SK-N-SH treated with all-trans-retinoic acid at 6 μM for 48 hours (cell line): Measurements from ENCODE around the gene SH3BP5.

ENCODE experiments used
- ATAC-seq: fragments of 200-7000 bp; cut with Tn5 transposase; 3 replicates; pipeline ENCODE4 v1.9.1; 2020; ENCODE audit warnings: mild to moderate bottlenecking, moderate library complexity
- CSDC2 ChIP-seq: fragments of 250-450 bp; sonication (Bioruptor Pico); IDR thresholded peaks from 2 replicates; pipeline ENCODE4 v1.5.0; 2020; ENCODE audit warnings: mild to moderate bottlenecking, moderate library complexity
- ESRRG ChIP-seq: fragments of 250-450 bp; sonication (Bioruptor Pico); IDR thresholded peaks from 2 replicates; pipeline ENCODE4 v1.6.1; 2021; ENCODE audit warnings: mild to moderate bottlenecking
- GLIS3 ChIP-seq: fragments of 250-450 bp; sonication (Bioruptor Pico); IDR thresholded peaks from 2 replicates; pipeline ENCODE4 v1.5.0; 2020; ENCODE audit warnings: mild to moderate bottlenecking, moderate library complexity
- ISL1 ChIP-seq: fragments of 250-450 bp; sonication (Bioruptor Pico); IDR thresholded peaks from 2 replicates; pipeline ENCODE4 v2.1.2; 2022; ENCODE audit warnings: mild to moderate bottlenecking, moderate library complexity
- PPARA ChIP-seq: fragments of 250-450 bp; sonication (Bioruptor Pico); IDR thresholded peaks from 2 replicates; pipeline ENCODE4 v1.5.0; 2020; ENCODE audit warnings: mild to moderate bottlenecking, borderline replicate concordance
- RARB ChIP-seq: fragments of 250-450 bp; sonication (Bioruptor Pico); IDR thresholded peaks from 2 replicates; pipeline ENCODE4 v1.8.0; 2021; ENCODE audit warnings: mild to moderate bottlenecking, moderate library complexity
- SNAI2 ChIP-seq: fragments of 250-450 bp; sonication (Bioruptor Pico); IDR thresholded peaks from 2 replicates; pipeline ENCODE4 v1.5.0; 2020; ENCODE audit warnings: mild to moderate bottlenecking, moderate library complexity
- TCF4 ChIP-seq: fragments of 250-450 bp; sonication (Bioruptor Pico); IDR thresholded peaks from 2 replicates; pipeline ENCODE4 v1.8.0; 2021; ENCODE audit warnings: mild to moderate bottlenecking, moderate library complexity, borderline replicate concordance
- TOX ChIP-seq: fragments of 250-450 bp; sonication (Bioruptor Pico); IDR thresholded peaks from 2 replicates; pipeline ENCODE4 v1.8.0; 2021; ENCODE audit warnings: mild to moderate bottlenecking, moderate library complexity, borderline replicate concordance
- ZFP30 ChIP-seq: fragments of 450-650 bp; formaldehyde crosslinking; IDR thresholded peaks from 2 replicates; pipeline ENCODE4 v1.5.0; 2022; ENCODE audit warnings: mild to moderate bottlenecking, moderate library complexity
- ZNF70 ChIP-seq: fragments of 450-650 bp; formaldehyde crosslinking; IDR thresholded peaks from 2 replicates; pipeline ENCODE4 v1.5.0; 2020; ENCODE audit warnings: mild to moderate bottlenecking, moderate library complexity
- ZNF8 ChIP-seq: fragments of 450-650 bp; formaldehyde crosslinking; IDR thresholded peaks from 2 replicates; pipeline ENCODE4 v1.5.0; 2020; ENCODE audit warnings: mild to moderate bottlenecking, moderate library complexity
- TF ChIP-seq, protein P1 (sequence below): fragments of 250-450 bp; sonication (Bioruptor Pico); IDR thresholded peaks from 2 replicates; pipeline ENCODE4 v1.5.0; 2020; ENCODE audit warnings: mild to moderate bottlenecking, moderate library complexity
- TF ChIP-seq, protein P2 (sequence below): fragments of 250-450 bp; sonication (Bioruptor Pico); IDR thresholded peaks from 2 replicates; pipeline ENCODE4 v1.5.1; 2021; ENCODE audit warnings: mild to moderate bottlenecking, moderate library complexity
- TF ChIP-seq, protein P3 (sequence below): fragments of 250-450 bp; sonication (Bioruptor Pico); IDR thresholded peaks from 2 replicates; pipeline ENCODE4 v1.8.0; 2020; ENCODE audit warnings: mild to moderate bottlenecking, moderate library complexity, borderline replicate concordance
- TF ChIP-seq, protein P4 (sequence below): fragments of 250-450 bp; sonication (Bioruptor Pico); IDR thresholded peaks from 2 replicates; pipeline ENCODE4 v1.5.1; 2020; ENCODE audit warnings: low read depth, mild to moderate bottlenecking, moderate library complexity

SH3BP5 gene

DNA sequence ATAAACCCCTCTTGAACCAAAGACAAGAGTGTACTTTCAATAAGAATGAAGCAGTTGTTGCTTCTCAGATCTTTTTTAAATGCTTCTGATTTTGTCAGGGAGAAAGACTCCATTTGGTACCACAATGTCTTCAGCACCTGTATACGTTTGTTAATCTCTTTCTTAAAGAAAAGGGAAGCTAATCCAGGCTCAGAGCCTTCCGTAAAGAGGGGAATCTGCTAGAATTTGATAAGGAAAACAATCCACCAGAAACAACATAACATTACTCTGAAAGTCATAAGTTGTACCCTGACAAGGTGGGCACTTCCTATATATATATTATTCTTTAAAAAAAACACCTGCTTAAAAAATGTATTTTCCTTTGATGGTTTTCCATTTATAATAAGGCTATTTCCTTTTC lies 19.8 kb downstream of the SH3BP5 start:
- ATAC-seq, result no peak
- TF ChIP-seq TOX (CRISPR knock-in tag), result no peak
- TF ChIP-seq, protein P1, sequence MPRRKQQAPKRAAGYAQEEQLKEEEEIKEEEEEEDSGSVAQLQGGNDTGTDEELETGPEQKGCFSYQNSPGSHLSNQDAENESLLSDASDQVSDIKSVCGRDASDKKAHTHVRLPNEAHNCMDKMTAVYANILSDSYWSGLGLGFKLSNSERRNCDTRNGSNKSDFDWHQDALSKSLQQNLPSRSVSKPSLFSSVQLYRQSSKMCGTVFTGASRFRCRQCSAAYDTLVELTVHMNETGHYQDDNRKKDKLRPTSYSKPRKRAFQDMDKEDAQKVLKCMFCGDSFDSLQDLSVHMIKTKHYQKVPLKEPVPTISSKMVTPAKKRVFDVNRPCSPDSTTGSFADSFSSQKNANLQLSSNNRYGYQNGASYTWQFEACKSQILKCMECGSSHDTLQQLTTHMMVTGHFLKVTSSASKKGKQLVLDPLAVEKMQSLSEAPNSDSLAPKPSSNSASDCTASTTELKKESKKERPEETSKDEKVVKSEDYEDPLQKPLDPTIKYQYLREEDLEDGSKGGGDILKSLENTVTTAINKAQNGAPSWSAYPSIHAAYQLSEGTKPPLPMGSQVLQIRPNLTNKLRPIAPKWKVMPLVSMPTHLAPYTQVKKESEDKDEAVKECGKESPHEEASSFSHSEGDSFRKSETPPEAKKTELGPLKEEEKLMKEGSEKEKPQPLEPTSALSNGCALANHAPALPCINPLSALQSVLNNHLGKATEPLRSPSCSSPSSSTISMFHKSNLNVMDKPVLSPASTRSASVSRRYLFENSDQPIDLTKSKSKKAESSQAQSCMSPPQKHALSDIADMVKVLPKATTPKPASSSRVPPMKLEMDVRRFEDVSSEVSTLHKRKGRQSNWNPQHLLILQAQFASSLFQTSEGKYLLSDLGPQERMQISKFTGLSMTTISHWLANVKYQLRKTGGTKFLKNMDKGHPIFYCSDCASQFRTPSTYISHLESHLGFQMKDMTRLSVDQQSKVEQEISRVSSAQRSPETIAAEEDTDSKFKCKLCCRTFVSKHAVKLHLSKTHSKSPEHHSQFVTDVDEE (CRISPR knock-in tag), result no peak
- TF ChIP-seq, protein P2, sequence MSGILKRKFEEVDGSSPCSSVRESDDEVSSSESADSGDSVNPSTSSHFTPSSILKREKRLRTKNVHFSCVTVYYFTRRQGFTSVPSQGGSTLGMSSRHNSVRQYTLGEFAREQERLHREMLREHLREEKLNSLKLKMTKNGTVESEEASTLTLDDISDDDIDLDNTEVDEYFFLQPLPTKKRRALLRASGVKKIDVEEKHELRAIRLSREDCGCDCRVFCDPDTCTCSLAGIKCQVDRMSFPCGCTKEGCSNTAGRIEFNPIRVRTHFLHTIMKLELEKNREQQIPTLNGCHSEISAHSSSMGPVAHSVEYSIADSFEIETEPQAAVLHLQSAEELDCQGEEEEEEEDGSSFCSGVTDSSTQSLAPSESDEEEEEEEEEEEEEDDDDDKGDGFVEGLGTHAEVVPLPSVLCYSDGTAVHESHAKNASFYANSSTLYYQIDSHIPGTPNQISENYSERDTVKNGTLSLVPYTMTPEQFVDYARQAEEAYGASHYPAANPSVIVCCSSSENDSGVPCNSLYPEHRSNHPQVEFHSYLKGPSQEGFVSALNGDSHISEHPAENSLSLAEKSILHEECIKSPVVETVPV (CRISPR knock-in tag), result no peak

DNA sequence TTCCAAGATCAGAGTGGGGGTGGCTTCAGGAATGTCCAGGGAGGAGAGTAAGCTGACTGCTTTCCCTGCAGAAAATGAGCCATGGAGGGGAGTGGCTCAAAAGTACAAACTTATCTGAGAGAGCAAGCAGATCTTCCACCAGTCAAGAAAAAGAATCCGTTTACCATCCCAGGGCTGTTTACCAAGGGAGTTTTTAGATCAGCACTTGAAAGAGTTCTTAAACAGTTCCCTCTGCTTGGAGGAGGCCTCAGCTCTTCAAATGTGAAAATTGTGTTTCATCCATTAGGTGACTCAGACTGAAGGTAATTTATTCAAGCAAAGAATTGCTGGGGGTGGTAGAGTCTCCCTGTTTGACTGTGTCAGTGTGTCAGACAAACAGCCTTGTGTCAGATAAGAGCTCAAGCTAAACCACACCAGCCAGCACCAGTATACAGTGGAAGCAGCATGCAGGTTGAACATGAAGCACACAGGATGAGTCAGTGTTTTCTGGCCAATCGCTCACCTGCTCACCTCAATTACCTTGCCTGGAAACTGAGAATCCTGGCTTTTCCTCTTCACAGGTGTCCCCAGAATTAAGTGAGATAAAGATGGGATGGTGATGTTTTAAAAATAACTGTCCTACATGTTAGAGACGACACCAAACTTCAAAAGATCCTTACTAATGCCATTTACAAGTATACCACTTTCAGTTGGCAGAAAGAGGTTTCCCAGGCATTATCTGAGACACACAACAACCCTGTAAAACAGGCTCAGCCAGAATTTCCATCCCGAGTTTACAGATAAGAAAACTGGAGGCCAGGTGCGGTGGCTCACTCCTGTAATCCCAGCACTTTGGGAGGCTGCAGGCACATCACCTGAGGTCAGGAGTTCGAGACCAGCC lies 21.7 kb downstream of the SH3BP5 start:
- peak; percentile 87 for ATAC-seq
- TF ChIP-seq ZFP30 (CRISPR knock-in tag) (no peak), ISL1 (peak; percentile 62), ZNF70 (CRISPR knock-in tag) (no peak), GLIS3 (no peak)
- TF ChIP-seq, protein P3, sequence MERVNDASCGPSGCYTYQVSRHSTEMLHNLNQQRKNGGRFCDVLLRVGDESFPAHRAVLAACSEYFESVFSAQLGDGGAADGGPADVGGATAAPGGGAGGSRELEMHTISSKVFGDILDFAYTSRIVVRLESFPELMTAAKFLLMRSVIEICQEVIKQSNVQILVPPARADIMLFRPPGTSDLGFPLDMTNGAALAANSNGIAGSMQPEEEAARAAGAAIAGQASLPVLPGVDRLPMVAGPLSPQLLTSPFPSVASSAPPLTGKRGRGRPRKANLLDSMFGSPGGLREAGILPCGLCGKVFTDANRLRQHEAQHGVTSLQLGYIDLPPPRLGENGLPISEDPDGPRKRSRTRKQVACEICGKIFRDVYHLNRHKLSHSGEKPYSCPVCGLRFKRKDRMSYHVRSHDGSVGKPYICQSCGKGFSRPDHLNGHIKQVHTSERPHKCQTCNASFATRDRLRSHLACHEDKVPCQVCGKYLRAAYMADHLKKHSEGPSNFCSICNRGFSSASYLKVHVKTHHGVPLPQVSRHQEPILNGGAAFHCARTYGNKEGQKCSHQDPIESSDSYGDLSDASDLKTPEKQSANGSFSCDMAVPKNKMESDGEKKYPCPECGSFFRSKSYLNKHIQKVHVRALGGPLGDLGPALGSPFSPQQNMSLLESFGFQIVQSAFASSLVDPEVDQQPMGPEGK (CRISPR knock-in tag), result no peak

DNA sequence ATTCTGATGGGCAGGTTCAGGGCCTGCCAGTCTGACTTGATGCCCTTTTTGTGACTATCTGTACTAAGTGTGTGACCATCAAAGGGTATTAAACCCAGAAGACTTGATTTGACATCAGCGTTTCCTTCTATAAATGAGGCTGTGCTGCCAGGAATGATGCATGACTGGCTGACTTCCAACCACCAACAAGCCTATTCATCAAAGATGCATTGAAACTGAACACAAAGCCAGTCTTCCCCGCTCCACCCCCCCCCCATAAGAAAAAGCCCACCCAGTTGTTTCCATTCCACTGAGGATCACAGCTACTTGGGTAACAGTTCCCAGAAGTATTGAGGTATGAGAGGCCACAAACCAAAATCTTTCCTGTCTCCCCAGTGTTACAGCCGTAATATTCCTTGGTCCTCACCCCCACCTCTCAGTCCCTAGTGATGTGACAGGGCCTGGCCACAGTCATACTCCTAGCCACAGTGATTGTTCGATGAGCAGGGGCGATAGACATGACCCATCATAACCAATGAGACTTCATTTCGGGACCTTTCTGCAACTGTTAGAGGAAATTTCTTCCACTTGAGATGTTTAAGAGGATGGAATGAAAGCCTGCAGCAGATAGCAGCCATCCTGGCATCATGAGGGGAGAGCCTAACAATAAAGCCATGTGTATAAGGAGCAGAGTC lies 22.6 kb downstream of the SH3BP5 start:
- TF ChIP-seq, protein P4, sequence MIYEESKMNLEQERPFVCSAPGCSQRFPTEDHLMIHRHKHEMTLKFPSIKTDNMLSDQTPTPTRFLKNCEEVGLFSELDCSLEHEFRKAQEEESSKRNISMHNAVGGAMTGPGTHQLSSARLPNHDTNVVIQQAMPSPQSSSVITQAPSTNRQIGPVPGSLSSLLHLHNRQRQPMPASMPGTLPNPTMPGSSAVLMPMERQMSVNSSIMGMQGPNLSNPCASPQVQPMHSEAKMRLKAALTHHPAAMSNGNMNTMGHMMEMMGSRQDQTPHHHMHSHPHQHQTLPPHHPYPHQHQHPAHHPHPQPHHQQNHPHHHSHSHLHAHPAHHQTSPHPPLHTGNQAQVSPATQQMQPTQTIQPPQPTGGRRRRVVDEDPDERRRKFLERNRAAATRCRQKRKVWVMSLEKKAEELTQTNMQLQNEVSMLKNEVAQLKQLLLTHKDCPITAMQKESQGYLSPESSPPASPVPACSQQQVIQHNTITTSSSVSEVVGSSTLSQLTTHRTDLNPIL (CRISPR knock-in tag), result no peak
- TF ChIP-seq ESRRG (CRISPR knock-in tag), result no peak
- no peak for TF ChIP-seq ZNF8 (CRISPR knock-in tag)
- no peak for TF ChIP-seq RARB
- TF ChIP-seq GLIS3, result no peak
- peak; percentile 60 for ATAC-seq

DNA sequence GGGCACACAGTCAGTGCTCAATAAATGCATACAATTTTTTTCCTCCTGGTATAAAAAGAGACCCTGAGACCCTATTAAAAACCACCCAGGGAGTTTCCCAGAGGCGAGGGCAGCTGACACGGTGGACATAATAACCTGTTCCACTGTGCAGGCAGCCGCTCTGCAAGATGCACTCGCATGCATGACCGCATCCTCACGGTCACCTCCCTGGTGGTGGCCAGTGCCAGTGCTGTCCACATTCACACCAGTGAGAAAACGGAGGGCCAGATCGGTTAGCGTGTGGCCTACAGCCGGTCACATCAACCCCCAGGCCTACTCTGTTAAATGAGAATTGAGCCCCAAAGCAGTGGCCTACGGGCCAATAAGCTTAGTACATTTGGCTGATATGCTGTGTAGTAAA lies 24.8 kb downstream of the SH3BP5 start:
- ATAC-seq, result no peak
- TF ChIP-seq, protein P1 (CRISPR knock-in tag), result no peak

DNA sequence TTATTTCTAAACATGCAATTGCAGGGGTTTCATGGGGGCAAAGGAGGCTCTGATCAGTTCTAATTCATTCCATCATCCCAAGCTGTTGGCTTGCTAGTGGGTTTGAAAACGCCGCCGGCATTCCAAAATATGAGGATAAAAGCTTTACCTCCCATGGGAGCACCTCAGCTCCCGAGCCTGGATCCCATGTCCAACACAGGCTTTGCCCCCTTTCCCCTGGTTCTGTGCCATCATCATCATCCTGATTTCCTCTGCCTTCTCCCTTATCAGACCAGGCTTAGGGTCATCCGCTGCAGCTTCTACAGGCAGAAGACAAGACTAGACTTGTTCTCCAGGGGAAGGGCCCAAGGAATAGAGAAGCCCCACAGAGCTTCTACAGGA lies 25.4 kb downstream of the SH3BP5 start:
- TF ChIP-seq ZNF70 (CRISPR knock-in tag) (no peak), CSDC2 (CRISPR knock-in tag) (no peak), PPARA (CRISPR knock-in tag) (no peak), ISL1 (no peak), TCF4 (CRISPR knock-in tag) (no peak), SNAI2 (CRISPR knock-in tag) (no peak), ZNF8 (CRISPR knock-in tag) (no peak)
- TF ChIP-seq, protein P4 (CRISPR knock-in tag), result no peak
- TF ChIP-seq, protein P1 (CRISPR knock-in tag), result no peak
- ATAC-seq, result no peak
